T1000 (cell line): Measurements from ENCODE around the gene WDR59.
A peak's percentile ranks its signal among the peaks of the same experiment; 100 is the strongest.
"Not testable (repeated sequence)": the region's sequence is repeated elsewhere in the genome, so short reads cannot be mapped to it uniquely, and the experiment has no call there.

ENCODE experiments used
- DNase-seq: peaks from one replicate; lab custom pipeline; 2025; ENCODE audit warnings: mixed read lengths; lab: John Stamatoyannopoulos, UW

Gene WDR59

GRCh38 chr16:74984529-74985296 lies at the start of gene WDR59:
Gene WDR59 (minus strand): TSS chr16:74985123. CDS start chr16:74985017, 106 bp downstream.
- DNase-seq = peak; percentile 95

GRCh38 chr16:75032655-75033054 lies 47.7 kb upstream of the WDR59 start:
- no peak for DNase-seq

- DNase-seq = no peak
Measured at GRCh38 chr16:75029854-75030253, 44.9 kb upstream of the WDR59 start.

- no peak for DNase-seq
Measured at GRCh38 chr16:75028544-75029135, 43.7 kb upstream of the WDR59 start.

- DNase-seq = no peak
Measured at GRCh38 chr16:75027520-75028300, 42.8 kb upstream of the WDR59 start.

GRCh38 chr16:75026892-75027391 lies 42.0 kb upstream of the WDR59 start:
- no peak for DNase-seq

- DNase-seq = not testable (repeated sequence)
Measured at GRCh38 chr16:75026239-75026891, 41.4 kb upstream of the WDR59 start.

- no peak for DNase-seq
Measured at GRCh38 chr16:75025761-75026160, 40.8 kb upstream of the WDR59 start.

- DNase-seq = no peak
Measured at GRCh38 chr16:75024594-75024993, 39.7 kb upstream of the WDR59 start.

- no peak for DNase-seq
Measured at GRCh38 chr16:75024182-75024581, 39.3 kb upstream of the WDR59 start.

GRCh38 chr16:75023009-75023408 lies 38.1 kb upstream of the WDR59 start:
- no peak for DNase-seq

GRCh38 chr16:75022567-75022966 lies 37.6 kb upstream of the WDR59 start:
- DNase-seq = no peak

- no peak for DNase-seq
Measured at GRCh38 chr16:75021410-75021809, 36.5 kb upstream of the WDR59 start.

- no peak for DNase-seq
Measured at GRCh38 chr16:75019586-75019985, 34.7 kb upstream of the WDR59 start.

GRCh38 chr16:75019007-75019406 lies 34.1 kb upstream of the WDR59 start:
- DNase-seq = no peak

- DNase-seq = no peak
Measured at GRCh38 chr16:75017670-75018525, 33.0 kb upstream of the WDR59 start.

GRCh38 chr16:75016451-75017081 lies 31.6 kb upstream of the WDR59 start:
- DNase-seq = not testable (repeated sequence)

GRCh38 chr16:75014318-75014717 lies 29.4 kb upstream of the WDR59 start:
- no peak for DNase-seq

- DNase-seq = not testable (repeated sequence)
Measured at GRCh38 chr16:75013123-75013522, 28.2 kb upstream of the WDR59 start.

GRCh38 chr16:75012380-75013081 lies 27.6 kb upstream of the WDR59 start:
- DNase-seq = no peak
